ENCODE results near the gene OSBPL10.
A peak's percentile ranks its signal among the peaks of the same experiment; 100 is the strongest.

OSBPL10 gene

GRCh38 chr3:31985831-31986230, 4.8 kb upstream of the OSBPL10 start:
- no peak for DNase-seq

GRCh38 chr3:31984321-31984720, 3.3 kb upstream of the OSBPL10 start:
- DNase-seq = no peak

- peak; percentile 20 for DNase-seq
Observed at GRCh38 chr3:31980530-31981205, 394 bp downstream of the OSBPL10 start.

- no peak for DNase-seq
Observed at GRCh38 chr3:31979001-31979697, 1.9 kb downstream of the OSBPL10 start.

GRCh38 chr3:31978553-31978952, 2.5 kb downstream of the OSBPL10 start:
- DNase-seq = no peak

- DNase-seq = no peak
Observed at GRCh38 chr3:31977736-31978135, 3.3 kb downstream of the OSBPL10 start.

- no peak for DNase-seq
Observed at GRCh38 chr3:31976302-31976701, 4.8 kb downstream of the OSBPL10 start.

- DNase-seq = no peak
Observed at GRCh38 chr3:31974964-31975363, 6.1 kb downstream of the OSBPL10 start.

- DNase-seq = no peak
Observed at GRCh38 chr3:31974471-31974870, 6.6 kb downstream of the OSBPL10 start.

GRCh38 chr3:31973837-31974236, 7.2 kb downstream of the OSBPL10 start:
- no peak for DNase-seq

GRCh38 chr3:31973081-31973480, 8.0 kb downstream of the OSBPL10 start:
- no peak for DNase-seq

- DNase-seq = no peak
Observed at GRCh38 chr3:31971607-31972006, 9.5 kb downstream of the OSBPL10 start.

- no peak for DNase-seq
Observed at GRCh38 chr3:31968927-31969418, 12.1 kb downstream of the OSBPL10 start.

- DNase-seq = no peak
Observed at GRCh38 chr3:31968369-31968926, 12.6 kb downstream of the OSBPL10 start.

- DNase-seq = no peak
Observed at GRCh38 chr3:31967592-31967991, 13.5 kb downstream of the OSBPL10 start.

- DNase-seq = no peak
Observed at GRCh38 chr3:31966978-31967591, 14.0 kb downstream of the OSBPL10 start.

- DNase-seq = no peak
Observed at GRCh38 chr3:31962801-31963205, 18.3 kb downstream of the OSBPL10 start.

- no peak for DNase-seq
Observed at GRCh38 chr3:31960793-31961431, 20.1 kb downstream of the OSBPL10 start.

GRCh38 chr3:31959951-31960792, 20.9 kb downstream of the OSBPL10 start:
- no peak for DNase-seq

- no peak for DNase-seq
Observed at GRCh38 chr3:31959251-31959650, 21.8 kb downstream of the OSBPL10 start.

- DNase-seq = no peak
Observed at GRCh38 chr3:31958701-31959152, 22.3 kb downstream of the OSBPL10 start.

GRCh38 chr3:31957106-31957505, 24.0 kb downstream of the OSBPL10 start:
- no peak for DNase-seq
